Measurements from ENCODE around the gene KYNU.

The KYNU gene

DNA sequence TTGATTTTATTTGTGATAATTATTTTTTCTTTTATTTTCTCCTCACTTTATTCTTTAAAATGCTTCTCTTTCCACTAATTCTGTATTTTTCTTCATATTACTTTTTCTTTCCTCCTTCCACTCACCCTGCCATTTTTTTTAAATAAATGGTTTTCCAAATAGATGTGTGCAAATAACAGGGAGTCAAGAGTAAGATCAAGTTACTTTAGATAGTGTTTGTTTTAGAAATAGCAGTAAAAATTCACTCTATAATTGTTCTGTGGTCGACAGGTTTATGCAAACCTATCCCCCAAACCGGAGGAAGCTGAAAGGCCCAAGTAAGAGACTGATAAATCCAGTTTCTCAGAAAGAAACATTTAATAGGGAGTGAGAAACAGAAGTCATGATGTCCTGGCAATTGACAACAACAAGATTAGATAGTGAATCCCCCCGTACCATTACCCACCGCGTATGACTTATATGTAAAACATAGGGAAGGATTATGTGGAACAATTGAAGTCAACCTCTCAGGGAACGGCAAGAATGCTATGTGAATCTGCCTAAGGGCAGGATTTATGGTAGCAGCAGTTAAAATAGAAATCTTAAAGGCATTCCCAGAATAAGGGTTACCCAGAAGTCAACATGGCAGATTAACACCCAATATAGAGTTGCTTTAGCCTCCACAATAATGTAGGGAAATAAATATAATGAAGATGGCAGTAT is 75.5 kb downstream of the KYNU start:
- no peaks in the 10 kb centered on the region for H3K27me3 ChIP-seq (ENCODE audit: control insufficient read depth, insufficient read depth, low read length)
- no peaks in the 10 kb centered on the region; the same call in 1 of the 2 replicates for H3K9me3 ChIP-seq (ENCODE audit: control insufficient read depth, insufficient read depth, low read length)
- no peak overlapping the region for H3K27ac ChIP-seq (ENCODE audit: low read length)
- WGBS (ENCODE audit: insufficient coverage, insufficient read length) = no CpG with 5 or more reads among the region's 6 CpGs
- no peaks in the 10 kb centered on the region for H3K36me3 ChIP-seq (ENCODE audit: control insufficient read depth, insufficient read depth, low read length)
- H3K4me1 ChIP-seq (ENCODE audit: control insufficient read depth, insufficient read depth, low read length) = no peaks in the 10 kb centered on the region
- no peak overlapping the region for H3K4me3 ChIP-seq (ENCODE audit: low read length)
- DNase-seq (ENCODE audit: low read depth, low spot score) = no peak

- no peaks in the 10 kb centered on the region for H3K9me3 ChIP-seq (ENCODE audit: control insufficient read depth, insufficient read depth, low read length)
- no peaks in the 10 kb centered on the region for H3K27me3 ChIP-seq (ENCODE audit: control insufficient read depth, insufficient read depth, low read length)
- no peaks in the 10 kb centered on the region for H3K4me1 ChIP-seq (ENCODE audit: control insufficient read depth, insufficient read depth, low read length)
- H3K36me3 ChIP-seq (ENCODE audit: control insufficient read depth, insufficient read depth, low read length) = no peaks in the 10 kb centered on the region
- WGBS (ENCODE audit: insufficient coverage, insufficient read length) = no CpG with 5 or more reads among the region's 1 CpG
- no peak overlapping the region for H3K27ac ChIP-seq (ENCODE audit: low read length)
- no peak for DNase-seq (ENCODE audit: low read depth, low spot score)
- H3K4me3 ChIP-seq (ENCODE audit: low read length) = no peak overlapping the region
These were observed 77.0 kb downstream of the KYNU start for GRCh38 chr2:142954493-142954892.

DNA sequence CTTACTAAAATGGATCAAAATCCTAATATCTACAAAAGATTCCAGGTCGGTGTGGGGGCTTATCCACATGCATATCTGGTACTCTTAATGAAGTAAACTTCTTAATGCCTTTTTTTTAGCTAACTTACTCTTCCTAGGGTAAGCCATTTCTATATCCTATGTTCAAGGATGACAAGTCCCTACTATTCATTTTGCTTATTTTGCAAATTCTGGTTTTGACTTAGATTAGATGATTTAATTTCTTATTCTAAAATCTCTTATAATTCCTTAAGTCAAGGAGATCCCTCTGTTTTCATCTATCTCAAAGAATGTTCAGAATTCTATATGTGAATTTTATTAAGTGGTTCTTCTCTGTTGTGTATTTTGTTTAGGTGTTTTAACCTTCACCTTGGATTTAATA is 79.7 kb downstream of the KYNU start:
- no CpG with 5 or more reads among the region's 1 CpG for WGBS (ENCODE audit: insufficient coverage, insufficient read length)

DNA sequence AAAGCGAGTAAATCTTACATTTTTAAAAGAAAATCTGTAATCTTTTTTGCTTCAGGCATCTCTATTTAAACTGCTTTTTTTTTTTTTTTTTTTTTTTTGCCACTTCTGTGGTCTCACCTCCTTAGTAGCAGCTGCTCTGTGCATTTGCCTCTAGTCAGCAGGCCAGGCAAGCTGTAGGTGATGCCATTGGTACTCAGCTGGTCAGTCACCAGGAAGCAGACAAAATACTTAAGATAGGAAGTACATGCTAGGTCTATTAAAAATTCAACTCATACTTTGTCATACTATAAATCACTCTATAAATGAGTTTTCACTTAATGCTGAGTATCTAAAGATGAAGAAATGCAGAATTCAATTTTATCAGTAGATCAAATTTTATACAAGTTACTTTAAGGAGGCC is 83.7 kb downstream of the KYNU start:
- H3K4me1 ChIP-seq (ENCODE audit: control insufficient read depth, insufficient read depth, low read length) = no peaks in the 10 kb centered on the region
- H3K36me3 ChIP-seq (ENCODE audit: control insufficient read depth, insufficient read depth, low read length) = no peaks in the 10 kb centered on the region
- H3K4me3 ChIP-seq (ENCODE audit: low read length) = no peak overlapping the region
- no peak overlapping the region for H3K27ac ChIP-seq (ENCODE audit: low read length)
- WGBS (ENCODE audit: insufficient coverage, insufficient read length) = no CpG with 5 or more reads among the region's 1 CpG
- DNase-seq (ENCODE audit: low read depth, low spot score) = no peak
- H3K27me3 ChIP-seq (ENCODE audit: control insufficient read depth, insufficient read depth, low read length) = no peaks in the 10 kb centered on the region
- no peaks in the 10 kb centered on the region for H3K9me3 ChIP-seq (ENCODE audit: control insufficient read depth, insufficient read depth, low read length)

More for the DNA sequence above, 79.7 kb downstream of the KYNU start:
- Histone ChIP-seq H3K36me3 (ENCODE audit: control insufficient read depth, insufficient read depth, low read length) (no peaks in the 10 kb centered on the region), H3K4me1 (ENCODE audit: control insufficient read depth, insufficient read depth, low read length) (no peaks in the 10 kb centered on the region), H3K4me3 (ENCODE audit: low read length) (no peak overlapping the region), H3K27me3 (ENCODE audit: control insufficient read depth, insufficient read depth, low read length) (no peaks in the 10 kb centered on the region), H3K27ac (ENCODE audit: low read length) (no peak overlapping the region), H3K9me3 (ENCODE audit: control insufficient read depth, insufficient read depth, low read length) (no peaks in the 10 kb centered on the region)
- no peak for DNase-seq (ENCODE audit: low read depth, low spot score)

GRCh38 chr2:142965443-142965842 is 88.0 kb downstream of the KYNU start:
- no CpG with 5 or more reads among the region's 1 CpG for WGBS (ENCODE audit: insufficient coverage, insufficient read length)
- H3K27me3 ChIP-seq (ENCODE audit: control insufficient read depth, insufficient read depth, low read length) = no peaks in the 10 kb centered on the region
- no peak overlapping the region for H3K27ac ChIP-seq (ENCODE audit: low read length)

DNA sequence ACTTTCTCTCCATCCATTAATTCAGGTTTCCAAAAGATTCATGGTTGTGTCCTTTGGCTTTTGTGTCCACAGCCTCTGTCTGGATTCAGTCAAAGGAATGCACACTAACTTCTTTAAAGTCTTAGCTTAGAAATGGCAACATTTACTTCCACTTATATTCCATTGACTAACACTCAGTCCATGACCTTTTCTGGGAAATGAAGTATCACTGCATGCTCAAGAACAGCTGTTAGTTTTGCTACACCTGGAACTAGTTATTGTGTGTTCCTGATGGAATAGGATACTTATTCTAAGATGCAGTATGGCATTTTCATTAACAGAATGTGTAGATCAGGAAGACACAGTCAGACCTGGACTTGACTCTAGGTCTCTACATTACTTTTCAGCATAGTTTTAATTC is 88.8 kb downstream of the KYNU start:
- H3K4me3 ChIP-seq (ENCODE audit: low read length) = no peak overlapping the region
- no peak overlapping the region for H3K27ac ChIP-seq (ENCODE audit: low read length)
- H3K4me1 ChIP-seq (ENCODE audit: control insufficient read depth, insufficient read depth, low read length) = no peaks in the 10 kb centered on the region
- H3K27me3 ChIP-seq (ENCODE audit: control insufficient read depth, insufficient read depth, low read length) = no peaks in the 10 kb centered on the region
- no peak for DNase-seq (ENCODE audit: low read depth, low spot score)
- H3K9me3 ChIP-seq (ENCODE audit: control insufficient read depth, insufficient read depth, low read length) = no peaks in the 10 kb centered on the region
- no peaks in the 10 kb centered on the region for H3K36me3 ChIP-seq (ENCODE audit: control insufficient read depth, insufficient read depth, low read length)

More at GRCh38 chr2:142965443-142965842, 88.0 kb downstream of the KYNU start:
- Histone ChIP-seq H3K9me3 (ENCODE audit: control insufficient read depth, insufficient read depth, low read length) (no peaks in the 10 kb centered on the region), H3K4me3 (ENCODE audit: low read length) (no peak overlapping the region), H3K36me3 (ENCODE audit: control insufficient read depth, insufficient read depth, low read length) (no peaks in the 10 kb centered on the region), H3K4me1 (ENCODE audit: control insufficient read depth, insufficient read depth, low read length) (no peaks in the 10 kb centered on the region)
- DNase-seq (ENCODE audit: low read depth, low spot score) = no peak

GRCh38 chr2:142967060-142967459 is 89.6 kb downstream of the KYNU start:
- Histone ChIP-seq H3K4me3 (ENCODE audit: low read length) (no peak overlapping the region), H3K4me1 (ENCODE audit: control insufficient read depth, insufficient read depth, low read length) (no peaks in the 10 kb centered on the region), H3K27ac (ENCODE audit: low read length) (no peak overlapping the region), H3K27me3 (ENCODE audit: control insufficient read depth, insufficient read depth, low read length) (no peaks in the 10 kb centered on the region), H3K9me3 (ENCODE audit: control insufficient read depth, insufficient read depth, low read length) (no peaks in the 10 kb centered on the region), H3K36me3 (ENCODE audit: control insufficient read depth, insufficient read depth, low read length) (no peaks in the 10 kb centered on the region)
- WGBS (ENCODE audit: insufficient coverage, insufficient read length) = no CpG with 5 or more reads among the region's 1 CpG
- DNase-seq (ENCODE audit: low read depth, low spot score) = no peak

- no peaks in the 10 kb centered on the region for H3K36me3 ChIP-seq (ENCODE audit: control insufficient read depth, insufficient read depth, low read length)
- H3K9me3 ChIP-seq (ENCODE audit: control insufficient read depth, insufficient read depth, low read length) = no peaks in the 10 kb centered on the region
- DNase-seq (ENCODE audit: low read depth, low spot score) = no peak
- no CpG with 5 or more reads among the region's 4 CpGs for WGBS (ENCODE audit: insufficient coverage, insufficient read length)
- H3K27ac ChIP-seq (ENCODE audit: low read length) = no peak overlapping the region
- H3K4me3 ChIP-seq (ENCODE audit: low read length) = no peak overlapping the region
- H3K4me1 ChIP-seq (ENCODE audit: control insufficient read depth, insufficient read depth, low read length) = no peaks in the 10 kb centered on the region
- H3K27me3 ChIP-seq (ENCODE audit: control insufficient read depth, insufficient read depth, low read length) = no peaks in the 10 kb centered on the region
These were observed 95.8 kb downstream of the KYNU start for GRCh38 chr2:142973160-142973821.

- no peak for DNase-seq (ENCODE audit: low read depth, low spot score)
- H3K4me3 ChIP-seq (ENCODE audit: low read length) = no peak overlapping the region
- H3K36me3 ChIP-seq (ENCODE audit: control insufficient read depth, insufficient read depth, low read length) = no peaks in the 10 kb centered on the region
- H3K4me1 ChIP-seq (ENCODE audit: control insufficient read depth, insufficient read depth, low read length) = no peaks in the 10 kb centered on the region
- H3K27me3 ChIP-seq (ENCODE audit: control insufficient read depth, insufficient read depth, low read length) = no peaks in the 10 kb centered on the region
- no CpG with 5 or more reads among the region's 4 CpGs for WGBS (ENCODE audit: insufficient coverage, insufficient read length)
- no peaks in the 10 kb centered on the region for H3K9me3 ChIP-seq (ENCODE audit: control insufficient read depth, insufficient read depth, low read length)
- H3K27ac ChIP-seq (ENCODE audit: low read length) = no peak overlapping the region
These were observed 96.4 kb downstream of the KYNU start for GRCh38 chr2:142973822-142974207.

DNA sequence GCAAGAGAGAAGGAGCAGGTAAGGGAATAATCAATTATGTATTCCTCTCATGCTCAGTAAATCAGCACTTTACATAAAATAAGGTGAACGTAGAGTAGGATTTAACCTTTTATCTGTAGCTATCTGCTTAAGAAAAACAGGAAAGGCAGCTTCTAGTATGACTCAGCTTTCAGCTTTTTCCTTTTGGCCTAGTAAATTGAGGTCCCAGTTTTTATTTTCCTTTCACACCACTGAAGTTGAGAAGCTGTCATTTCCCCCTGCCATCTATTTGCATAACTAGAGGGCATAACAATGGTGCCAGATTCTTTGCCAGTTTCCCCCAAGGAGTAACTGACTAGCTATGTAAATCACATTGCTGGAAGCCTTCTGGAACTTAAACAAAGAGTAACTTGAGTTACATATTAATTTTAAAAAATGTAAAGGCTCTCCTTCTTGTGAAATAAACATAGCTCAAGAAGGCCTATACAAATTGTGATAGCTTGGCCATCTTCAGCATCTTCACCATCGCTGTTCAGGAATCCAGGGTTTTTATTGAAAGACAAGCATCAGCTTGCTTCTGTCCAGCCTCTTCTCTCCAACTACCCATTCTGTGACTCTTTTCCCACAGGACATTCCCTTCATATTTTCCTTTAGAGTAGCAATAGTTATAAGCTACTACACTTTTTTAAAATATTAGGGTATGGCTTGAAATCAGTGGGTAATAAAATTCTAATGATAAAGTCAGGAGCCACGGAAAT is 97.0 kb downstream of the KYNU start:
- Histone ChIP-seq H3K4me1 (ENCODE audit: control insufficient read depth, insufficient read depth, low read length) (no peaks in the 10 kb centered on the region), H3K4me3 (ENCODE audit: low read length) (no peak overlapping the region), H3K36me3 (ENCODE audit: control insufficient read depth, insufficient read depth, low read length) (no peaks in the 10 kb centered on the region), H3K27ac (ENCODE audit: low read length) (no peak overlapping the region), H3K9me3 (ENCODE audit: control insufficient read depth, insufficient read depth, low read length) (no peaks in the 10 kb centered on the region), H3K27me3 (ENCODE audit: control insufficient read depth, insufficient read depth, low read length) (no peaks in the 10 kb centered on the region)
- WGBS (ENCODE audit: insufficient coverage, insufficient read length) = no CpG with 5 or more reads among the region's 3 CpGs
- peak; percentile 41 for DNase-seq (ENCODE audit: low read depth, low spot score)
